IgD-negative memory B cell (primary cell): ENCODE results near the gene SNX24. TPM values are rescaled to one million over a fixed set of nuclear protein-coding genes. Genes with fewer than 3 reads are reported as not detected.
A peak's percentile ranks its signal among the peaks of the same experiment; 100 is the strongest.

Experiments
- H3K27ac Mint-ChIP-seq, 3 donors: one replicate each; pipeline ENCODE4 v1.8.0; 2020 to 2022; ENCODE audit warnings: mild to moderate bottlenecking in 3 of 3, mixed read lengths in 3 of 3, moderate library complexity in 1 of 3
- H3K27me3 Mint-ChIP-seq: one replicate; pipeline ENCODE4 v1.8.0; 2021; ENCODE audit warnings: mixed read lengths
- H3K36me3 Mint-ChIP-seq: one replicate; pipeline ENCODE4 v1.8.0; 2020; ENCODE audit warnings: mild to moderate bottlenecking, mixed read lengths
- H3K4me1 Mint-ChIP-seq, 3 donors: one replicate each; pipeline ENCODE4 v1.8.0; 2020 to 2022; ENCODE audit warnings: mixed read lengths in 3 of 3, mild to moderate bottlenecking in 1 of 3
- H3K4me3 Mint-ChIP-seq, 4 donors: one replicate each; pipeline ENCODE4 v1.8.0; 2020 to 2022; ENCODE audit warnings: mild to moderate bottlenecking in 4 of 4, mixed read lengths in 4 of 4, moderate library complexity in 3 of 4
- H3K9me3 Mint-ChIP-seq, 3 donors: one replicate each; pipeline ENCODE4 v1.8.0; 2020 to 2021; ENCODE audit warnings: mixed read lengths in 3 of 3, mild to moderate bottlenecking in 1 of 3
- polyA plus RNA-seq: library from polyadenylated mRNA; unstranded; fragments of 300-500 nt; fragmentation: Illumina TruSeq; gene quantifications from one replicate; pipeline ENCODE4 v1.2.3, GENCODE V29; 2021

Gene SNX24
- polyA plus RNA-seq, 1 donor from 2014 or later: 2.5 TPM

GRCh38 chr5:122978068-122978467 is 132.7 kb downstream of the SNX24 start:
- Mint-ChIP-seq H3K36me3 (peaks cover 4% of the 10 kb centered on the region), H3K27ac (no peak overlapping the region), H3K4me1 (no peaks in the 10 kb centered on the region), H3K9me3 (no peaks in the 10 kb centered on the region), H3K27me3 (peaks cover 2% of the 10 kb centered on the region), H3K4me3 (no peak overlapping the region)

GRCh38 chr5:122978644-122979297 is 133.4 kb downstream of the SNX24 start:
- H3K27me3 Mint-ChIP-seq: peaks cover 2% of the 10 kb centered on the region
- no peak overlapping the region for H3K27ac Mint-ChIP-seq
- no peaks in the 10 kb centered on the region for H3K9me3 Mint-ChIP-seq
- H3K4me3 Mint-ChIP-seq: no peak overlapping the region
- H3K36me3 Mint-ChIP-seq: peaks cover 4% of the 10 kb centered on the region
- H3K4me1 Mint-ChIP-seq: no peaks in the 10 kb centered on the region

- Mint-ChIP-seq H3K9me3 (no peaks in the 10 kb centered on the region), H3K36me3 (peaks cover 2% of the 10 kb centered on the region), H3K4me3 (no peak overlapping the region), H3K27ac (no peak overlapping the region), H3K27me3 (peaks cover 2% of the 10 kb centered on the region), H3K4me1 (peaks cover 8 to 10% (median 10%) of the 10 kb centered on the region in 3 donors)
These were observed 136.4 kb downstream of the SNX24 start for GRCh38 chr5:122981846-122982245.

GRCh38 chr5:122982376-122982775 is 137.0 kb downstream of the SNX24 start:
- H3K4me1 Mint-ChIP-seq: peaks cover 10 to 12% (median 11%) of the 10 kb centered on the region in 3 donors
- no peaks in the 10 kb centered on the region for H3K9me3 Mint-ChIP-seq
- peaks cover 2% of the 10 kb centered on the region for H3K27me3 Mint-ChIP-seq
- no peak overlapping the region for H3K27ac Mint-ChIP-seq
- H3K36me3 Mint-ChIP-seq: peaks cover 2% of the 10 kb centered on the region
- H3K4me3 Mint-ChIP-seq: no peak overlapping the region

- peaks cover 10 to 12% (median 11%) of the 10 kb centered on the region in 3 donors for H3K4me1 Mint-ChIP-seq
- peaks cover 2% of the 10 kb centered on the region for H3K27me3 Mint-ChIP-seq
- H3K27ac Mint-ChIP-seq: no peak overlapping the region
These were observed 139.0 kb downstream of the SNX24 start for GRCh38 chr5:122984425-122984824.

GRCh38 chr5:122985006-122985700 is 139.7 kb downstream of the SNX24 start:
- peaks cover 2% of the 10 kb centered on the region for H3K27me3 Mint-ChIP-seq
- no peak overlapping the region for H3K4me3 Mint-ChIP-seq
- no peaks in the 10 kb centered on the region for H3K9me3 Mint-ChIP-seq
- H3K27ac Mint-ChIP-seq: no peak overlapping the region
- H3K36me3 Mint-ChIP-seq: peaks cover 2% of the 10 kb centered on the region
- peaks cover 10 to 12% (median 11%) of the 10 kb centered on the region in 3 donors for H3K4me1 Mint-ChIP-seq

More at GRCh38 chr5:122984425-122984824, 139.0 kb downstream of the SNX24 start:
- Mint-ChIP-seq H3K9me3 (no peaks in the 10 kb centered on the region), H3K36me3 (peaks cover 2% of the 10 kb centered on the region), H3K4me3 (no peak overlapping the region)

- H3K36me3 Mint-ChIP-seq: no peaks in the 10 kb centered on the region
- H3K4me1 Mint-ChIP-seq: peaks cover 10 to 12% (median 11%) of the 10 kb centered on the region in 3 donors
- H3K27ac Mint-ChIP-seq: no peak overlapping the region
- H3K9me3 Mint-ChIP-seq: no peaks in the 10 kb centered on the region
- no peaks in the 10 kb centered on the region for H3K27me3 Mint-ChIP-seq
- no peak overlapping the region for H3K4me3 Mint-ChIP-seq
These were observed 140.7 kb downstream of the SNX24 start for GRCh38 chr5:122985954-122986721.

GRCh38 chr5:122996091-122996490 is 150.7 kb downstream of the SNX24 start:
- Mint-ChIP-seq H3K27me3 (no peaks in the 10 kb centered on the region), H3K4me1 (peaks cover 0 to 3% (median 0%) of the 10 kb centered on the region in 3 donors), H3K9me3 (no peaks in the 10 kb centered on the region), H3K36me3 (no peaks in the 10 kb centered on the region), H3K27ac (no peak overlapping the region), H3K4me3 (no peak overlapping the region)

GRCh38 chr5:122997294-122997693 is 151.9 kb downstream of the SNX24 start:
- peaks cover 1% of the 10 kb centered on the region for H3K27me3 Mint-ChIP-seq
- H3K4me3 Mint-ChIP-seq: no peak overlapping the region
- no peaks in the 10 kb centered on the region for H3K36me3 Mint-ChIP-seq
- no peak overlapping the region for H3K27ac Mint-ChIP-seq
- peaks cover 0 to 3% (median 0%) of the 10 kb centered on the region in 3 donors for H3K4me1 Mint-ChIP-seq
- no peaks in the 10 kb centered on the region for H3K9me3 Mint-ChIP-seq

- H3K4me3 Mint-ChIP-seq: no peak overlapping the region
- peaks cover 0 to 3% (median 0%) of the 10 kb centered on the region in 3 donors for H3K4me1 Mint-ChIP-seq
- H3K36me3 Mint-ChIP-seq: no peaks in the 10 kb centered on the region
- H3K27ac Mint-ChIP-seq: peak overlapping the region in 1 of 3 donors; percentile 26
- H3K27me3 Mint-ChIP-seq: peaks cover 1% of the 10 kb centered on the region
- H3K9me3 Mint-ChIP-seq: no peaks in the 10 kb centered on the region
These were observed 154.6 kb downstream of the SNX24 start for GRCh38 chr5:122999947-123000563.

GRCh38 chr5:123000731-123001130 is 155.3 kb downstream of the SNX24 start:
- H3K4me1 Mint-ChIP-seq: peaks cover 0 to 3% (median 0%) of the 10 kb centered on the region in 3 donors
- no peak overlapping the region for H3K27ac Mint-ChIP-seq
- no peaks in the 10 kb centered on the region for H3K9me3 Mint-ChIP-seq
- no peak overlapping the region for H3K4me3 Mint-ChIP-seq
- no peaks in the 10 kb centered on the region for H3K36me3 Mint-ChIP-seq
- peaks cover 1% of the 10 kb centered on the region for H3K27me3 Mint-ChIP-seq

GRCh38 chr5:123001808-123002207 is 156.4 kb downstream of the SNX24 start:
- H3K27ac Mint-ChIP-seq: no peak overlapping the region
- no peaks in the 10 kb centered on the region for H3K9me3 Mint-ChIP-seq
- peaks cover 3% of the 10 kb centered on the region for H3K36me3 Mint-ChIP-seq
- peaks cover 1% of the 10 kb centered on the region for H3K27me3 Mint-ChIP-seq
- no peak overlapping the region for H3K4me3 Mint-ChIP-seq
- peaks cover 0 to 3% (median 0%) of the 10 kb centered on the region in 3 donors for H3K4me1 Mint-ChIP-seq

- no peak overlapping the region for H3K4me3 Mint-ChIP-seq
- peaks cover 0 to 3% (median under 1%) of the 10 kb centered on the region in 3 donors for H3K4me1 Mint-ChIP-seq
- H3K27me3 Mint-ChIP-seq: no peaks in the 10 kb centered on the region
- H3K36me3 Mint-ChIP-seq: peaks cover 9% of the 10 kb centered on the region
- no peak overlapping the region for H3K27ac Mint-ChIP-seq
- no peaks in the 10 kb centered on the region for H3K9me3 Mint-ChIP-seq
These were observed 161.8 kb downstream of the SNX24 start for GRCh38 chr5:123007182-123007581.

- H3K4me3 Mint-ChIP-seq: no peak overlapping the region
- no peaks in the 10 kb centered on the region for H3K27me3 Mint-ChIP-seq
- no peak overlapping the region for H3K27ac Mint-ChIP-seq
- H3K9me3 Mint-ChIP-seq: no peaks in the 10 kb centered on the region
- H3K4me1 Mint-ChIP-seq: peaks cover 0 to 5% (median 3%) of the 10 kb centered on the region in 3 donors
- peaks cover 9% of the 10 kb centered on the region for H3K36me3 Mint-ChIP-seq
These were observed 162.3 kb downstream of the SNX24 start for GRCh38 chr5:123007754-123008153.

GRCh38 chr5:123012321-123012720 is 166.9 kb downstream of the SNX24 start:
- Mint-ChIP-seq H3K27ac (no peak overlapping the region), H3K27me3 (no peaks in the 10 kb centered on the region), H3K4me1 (peaks cover 0 to 5% (median 3%) of the 10 kb centered on the region in 3 donors), H3K36me3 (peaks cover 5% of the 10 kb centered on the region), H3K9me3 (peaks cover 0 to 13% (median 0%) of the 10 kb centered on the region in 3 donors), H3K4me3 (no peak overlapping the region)
